Neural cell (in vitro differentiated cells): ENCODE results near the gene PTPRD. TPM values are rescaled to one million over a fixed set of nuclear protein-coding genes. Genes with fewer than 3 reads are reported as not detected.

ENCODE experiments used
- H2AFZ ChIP-seq: fragments of 200-600, 300-800 bp; sonication (generic), shearing (Covaris generic); 2 replicates; pipeline ENCODE4 v1.6.0; 2014; ENCODE audit warnings: low read depth, mild to moderate bottlenecking, antibody characterized with exemption, low read length, moderate library complexity
- H3F3A ChIP-seq: fragments of 200-600 bp; shearing (Covaris generic); 2 replicates; pipeline ENCODE4 v1.6.1; 2016; ENCODE audit warnings: mild to moderate bottlenecking, moderate library complexity, mixed read lengths, antibody characterized with exemption, low read length; ENCODE audit not compliant: insufficient read depth, poor library complexity, severe bottlenecking
- H3K27ac ChIP-seq: fragments of 200-600, 300-800 bp; sonication (generic), shearing (Covaris generic); 2 replicates; pipeline ENCODE4 v1.5.1; 2014; ENCODE audit warnings: mild to moderate bottlenecking, low read length, moderate library complexity
- H3K27me3 ChIP-seq: fragments of 300-800, 200-600 bp; sonication (generic), shearing (Covaris generic); 2 replicates; pipeline ENCODE4 v1.6.0; 2014; ENCODE audit warnings: mild to moderate bottlenecking, low read depth, low read length, moderate library complexity; ENCODE audit not compliant: insufficient read depth
- H3K36me3 ChIP-seq: fragments of 300-800, 200-600 bp; sonication (generic), shearing (Covaris generic); 2 replicates; pipeline ENCODE4 v1.5.1; 2014; ENCODE audit warnings: mild to moderate bottlenecking, antibody characterized with exemption, low read length, moderate library complexity; ENCODE audit not compliant: insufficient read depth
- H3K4me2 ChIP-seq: fragments of 300-800, 200-600 bp; sonication (generic), shearing (Covaris generic); 2 replicates; pipeline ENCODE4 v1.6.0; 2014; ENCODE audit warnings: mild to moderate bottlenecking, low read length
- H3K4me3 ChIP-seq: fragments of 300-800, 200-600 bp; sonication (generic), shearing (Covaris generic); 2 replicates; pipeline ENCODE4 v1.5.1; 2014; ENCODE audit warnings: mild to moderate bottlenecking, low read length, moderate library complexity
- H3K79me2 ChIP-seq: fragments of 200-600 bp; shearing (Covaris generic); replicated peaks from 2 replicates; pipeline ENCODE4 v1.6.0; 2014; ENCODE audit warnings: mild to moderate bottlenecking, low read length, moderate library complexity; ENCODE audit not compliant: insufficient read depth
- H3K9ac ChIP-seq: fragments of 300-800, 200-600 bp; sonication (generic), shearing (Covaris generic); 2 replicates; pipeline ENCODE4 v1.6.1; 2016; ENCODE audit warnings: mild to moderate bottlenecking, low read length, mixed read lengths
- H3K9me2 ChIP-seq: fragments of 200-600 bp; shearing (Covaris generic); 2 replicates; pipeline ENCODE4 v1.6.1; 2016; ENCODE audit warnings: mild to moderate bottlenecking, low read length, mixed read lengths; ENCODE audit not compliant: insufficient read depth
- H3K9me3 ChIP-seq: fragments of 200-600, 300-800 bp; sonication (generic), shearing (Covaris generic); 2 replicates; pipeline ENCODE4 v1.6.1; 2016; ENCODE audit warnings: mild to moderate bottlenecking, mixed run types, low read length, moderate library complexity, mixed read lengths
- H4K20me1 ChIP-seq: fragments of 200-600 bp; shearing (Covaris generic); 2 replicates; pipeline ENCODE4 v1.6.1; 2016; ENCODE audit warnings: mild to moderate bottlenecking, mixed run types; ENCODE audit not compliant: insufficient read depth
- CTCF ChIP-seq: fragments of 450-650 bp; IDR thresholded peaks from 2 replicates; pipeline ENCODE4 v1.5.1; 2014; ENCODE audit warnings: antibody characterized with exemption, mild to moderate bottlenecking, moderate library complexity; ENCODE audit not compliant: poor library complexity, severe bottlenecking
- EP300 ChIP-seq: fragments of 450-650 bp; conservative IDR thresholded peaks from 2 replicates; pipeline ENCODE4 v1.6.1; 2014; ENCODE audit warnings: antibody characterized with exemption, mild to moderate bottlenecking, moderate library complexity; ENCODE audit not compliant: poor library complexity, severe bottlenecking
- EZH2 ChIP-seq: fragments of 200-600, 300-800 bp; shearing (Covaris generic), sonication (generic); IDR thresholded peaks from 2 replicates; pipeline ENCODE4 v1.6.1; 2014; ENCODE audit warnings: antibody characterized with exemption, low read length, borderline replicate concordance, mild to moderate bottlenecking; ENCODE audit not compliant: insufficient read depth, poor library complexity, severe bottlenecking
- MXI1 ChIP-seq: fragments of 450-650 bp; conservative IDR thresholded peaks from 2 replicates; pipeline ENCODE4 v1.6.1; 2014; ENCODE audit warnings: antibody characterized with exemption, mild to moderate bottlenecking; ENCODE audit not compliant: poor library complexity, severe bottlenecking
- POLR2AphosphoS5 ChIP-seq: IDR thresholded peaks from 2 replicates; pipeline ENCODE4 v1.6.1; 2012
- RAD21 ChIP-seq: fragments of 450-650 bp; conservative IDR thresholded peaks from 2 replicates; pipeline ENCODE4 v1.6.1; 2014; ENCODE audit warnings: antibody characterized with exemption, mild to moderate bottlenecking, moderate library complexity
- REST ChIP-seq: IDR thresholded peaks from 2 replicates; pipeline ENCODE4 v1.6.1; 2012; ENCODE audit warnings: borderline replicate concordance
- SMC3 ChIP-seq: fragments of 450-650 bp; conservative IDR thresholded peaks from 2 replicates; pipeline ENCODE4 v1.6.1; 2014; ENCODE audit warnings: antibody characterized with exemption, mild to moderate bottlenecking, moderate library complexity; ENCODE audit not compliant: poor library complexity
- TAF1 ChIP-seq: IDR thresholded peaks from 2 replicates; pipeline ENCODE4 v1.6.1; 2012; ENCODE audit warnings: low read depth
- polyA plus RNA-seq: library from polyadenylated mRNA; depleted of rRNA; stranded (reverse); fragments of >200 nt; gene quantifications from 2 replicates; pipeline ENCODE4 v1.2.3, GENCODE V29; 2014

Gene PTPRD
- polyA plus RNA-seq, 1 donor from 2014 or later: 143 TPM

- Histone ChIP-seq H3K9me3 (no peaks in the 10 kb centered on the region), H3K27ac (no peak overlapping the region), H3K4me2 (no peak overlapping the region), H4K20me1 (no peaks in the 10 kb centered on the region), H3F3A (no peaks in the 10 kb centered on the region), H3K79me2 (peaks cover 6% of the 10 kb centered on the region), H3K4me3 (no peak overlapping the region), H3K36me3 (no peaks in the 10 kb centered on the region), H2AFZ (no peak overlapping the region), H3K9me2 (no peaks in the 10 kb centered on the region), H3K27me3 (no peaks in the 10 kb centered on the region), H3K9ac (no peak overlapping the region)
- TF ChIP-seq TAF1: no peak
Measured at GRCh38 chr9:8539681-8540197, 2073.1 kb downstream of the PTPRD start.

DNA sequence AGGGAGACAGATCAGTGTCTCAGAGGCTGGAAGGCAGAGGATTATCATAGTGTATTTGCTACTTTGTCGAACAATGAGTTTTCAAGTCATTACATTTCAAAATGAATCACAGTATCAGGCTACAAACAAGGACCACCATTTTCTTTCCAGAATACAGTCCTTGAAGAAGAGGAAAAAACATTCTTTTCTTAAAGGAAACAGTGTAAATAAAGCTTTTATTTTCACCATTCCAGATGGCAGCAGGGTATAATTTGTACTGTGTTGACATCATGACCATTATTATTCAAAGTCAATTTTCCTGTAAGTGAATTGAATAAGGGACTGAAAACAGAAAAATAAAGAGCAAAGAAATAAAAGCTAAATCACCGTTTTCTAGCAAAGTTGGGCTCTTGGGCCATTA is 2076.0 kb downstream of the PTPRD start:
- Histone ChIP-seq H3K4me3 (no peak overlapping the region), H3K27ac (no peak overlapping the region)
- no peak for TF ChIP-seq SMC3
- TF ChIP-seq MXI1: no peak
- no peak for TF ChIP-seq CTCF
- TF ChIP-seq EZH2: no peak
- TF ChIP-seq RAD21: no peak
- no peak for TF ChIP-seq TAF1
- no peak for TF ChIP-seq EP300
- TF ChIP-seq REST: no peak
- no peak for TF ChIP-seq POLR2AphosphoS5

DNA sequence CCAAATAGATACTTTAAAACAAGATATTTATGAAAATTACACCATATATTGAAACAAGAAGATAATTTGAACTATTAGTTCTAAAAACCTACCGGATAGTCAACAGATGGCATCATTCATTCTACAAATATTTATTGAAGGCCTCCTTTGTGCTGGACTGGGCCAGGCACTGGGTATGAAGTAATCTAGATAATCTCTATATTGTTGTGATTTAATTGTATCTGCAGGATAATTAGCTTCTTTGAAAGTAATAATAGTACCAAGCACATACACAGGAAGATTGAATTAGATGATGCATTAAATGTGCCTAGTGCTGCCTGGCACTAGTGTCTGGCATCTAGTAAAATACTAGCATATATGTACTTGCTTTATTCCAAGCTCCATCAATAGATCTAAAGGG is 2078.0 kb downstream of the PTPRD start:
- H3K9me2 ChIP-seq: no peaks in the 10 kb centered on the region
- H3K36me3 ChIP-seq: no peaks in the 10 kb centered on the region
- peaks cover 6% of the 10 kb centered on the region for H3K79me2 ChIP-seq
- TF ChIP-seq CTCF: no peak
- TF ChIP-seq TAF1: no peak
- TF ChIP-seq SMC3: no peak
- TF ChIP-seq REST: no peak
- no peaks in the 10 kb centered on the region for H4K20me1 ChIP-seq
- no peak overlapping the region for H3K9ac ChIP-seq
- H3K4me3 ChIP-seq: no peak overlapping the region
- no peak overlapping the region for H2AFZ ChIP-seq
- H3K27ac ChIP-seq: no peak overlapping the region
- no peaks in the 10 kb centered on the region for H3K9me3 ChIP-seq
- H3F3A ChIP-seq: peaks cover 5% of the 10 kb centered on the region
- H3K27me3 ChIP-seq: no peaks in the 10 kb centered on the region
- no peak overlapping the region for H3K4me2 ChIP-seq

More for the DNA sequence above, 2076.0 kb downstream of the PTPRD start:
- H3K36me3 ChIP-seq: no peaks in the 10 kb centered on the region
- no peaks in the 10 kb centered on the region for H3F3A ChIP-seq
- no peaks in the 10 kb centered on the region for H3K9me2 ChIP-seq
- no peaks in the 10 kb centered on the region for H4K20me1 ChIP-seq
- H3K9ac ChIP-seq: no peak overlapping the region
- H3K4me2 ChIP-seq: no peak overlapping the region
- no peaks in the 10 kb centered on the region for H3K9me3 ChIP-seq
- H3K27me3 ChIP-seq: no peaks in the 10 kb centered on the region
- H2AFZ ChIP-seq: no peak overlapping the region
- peaks cover 6% of the 10 kb centered on the region for H3K79me2 ChIP-seq
